ENCODE data around the gene NOTCH1. TPM values are rescaled to one million over a fixed set of nuclear protein-coding genes. Genes with fewer than 3 reads are reported as not detected.

NOTCH1 gene
- total RNA-seq, 3 donors from 2014 or later (not counting 1 experiment from before 2014, with no cell fraction given) = 126 to 228 (median 192) TPM

DNA sequence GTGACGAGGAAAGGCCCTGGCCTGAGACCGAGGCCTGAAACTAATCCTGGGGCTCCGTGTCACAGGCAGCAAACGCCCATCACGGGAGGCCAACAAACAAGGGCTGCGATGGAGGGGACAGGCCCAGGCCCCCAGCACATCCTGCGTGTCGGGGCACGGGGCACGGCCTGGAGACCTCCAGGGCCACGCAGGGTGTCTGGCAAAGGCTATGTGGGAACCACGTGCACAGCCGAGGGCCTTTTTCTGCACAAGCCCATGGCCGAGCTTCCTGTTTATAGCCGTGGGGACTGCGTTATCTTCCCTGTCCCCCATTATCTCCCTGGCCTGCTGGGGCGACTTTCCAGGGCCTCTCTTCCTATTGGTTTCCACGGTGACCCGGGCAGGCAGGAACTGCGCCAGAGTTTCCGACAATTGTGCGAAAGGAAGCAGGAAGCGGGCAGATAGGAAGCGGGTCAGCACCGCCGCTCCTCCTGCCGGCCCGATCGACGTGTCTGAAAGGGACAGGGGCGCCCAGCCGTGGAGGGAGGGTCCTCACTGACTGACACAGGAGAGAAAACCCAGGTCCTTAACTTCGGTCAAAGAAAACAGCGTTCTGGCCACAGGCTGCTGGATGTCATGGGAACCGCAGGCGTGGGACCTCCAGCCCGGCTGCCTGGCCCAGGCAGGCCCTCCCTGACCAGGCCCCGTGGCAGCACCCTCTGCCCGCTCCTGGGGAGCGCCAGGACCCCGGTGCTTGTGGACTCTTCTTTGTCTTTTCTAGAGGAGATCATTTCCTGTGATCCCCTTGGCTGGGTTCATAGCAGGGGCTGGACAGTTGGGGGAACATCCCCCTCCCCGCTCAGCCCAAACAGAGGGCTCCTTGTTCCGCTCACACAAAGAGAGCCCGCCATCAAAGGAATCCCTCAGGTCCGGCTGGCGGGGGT is 33.9 kb downstream of the NOTCH1 start:
- H3K4me1 ChIP-seq (ENCODE audit: control insufficient read depth, insufficient read depth, low read length) = no peaks in the 10 kb centered on the region
- Mint-ChIP-seq H3K9me3 (no peaks in the 10 kb centered on the region), H3K27me3 (ENCODE audit: low read depth in 2 of 2) (no peaks in the 10 kb centered on the region), H3K4me1 (no peaks in the 10 kb centered on the region), H3K36me3 (no peaks in the 10 kb centered on the region), H3K4me3 (no peak overlapping the region), H3K27ac (no peak overlapping the region)
- H3K36me3 ChIP-seq (ENCODE audit: control insufficient read depth, insufficient read depth, low read length) = peaks cover 96% of the 10 kb centered on the region
- ATAC-seq = no peak
- TF ChIP-seq, protein P1, sequence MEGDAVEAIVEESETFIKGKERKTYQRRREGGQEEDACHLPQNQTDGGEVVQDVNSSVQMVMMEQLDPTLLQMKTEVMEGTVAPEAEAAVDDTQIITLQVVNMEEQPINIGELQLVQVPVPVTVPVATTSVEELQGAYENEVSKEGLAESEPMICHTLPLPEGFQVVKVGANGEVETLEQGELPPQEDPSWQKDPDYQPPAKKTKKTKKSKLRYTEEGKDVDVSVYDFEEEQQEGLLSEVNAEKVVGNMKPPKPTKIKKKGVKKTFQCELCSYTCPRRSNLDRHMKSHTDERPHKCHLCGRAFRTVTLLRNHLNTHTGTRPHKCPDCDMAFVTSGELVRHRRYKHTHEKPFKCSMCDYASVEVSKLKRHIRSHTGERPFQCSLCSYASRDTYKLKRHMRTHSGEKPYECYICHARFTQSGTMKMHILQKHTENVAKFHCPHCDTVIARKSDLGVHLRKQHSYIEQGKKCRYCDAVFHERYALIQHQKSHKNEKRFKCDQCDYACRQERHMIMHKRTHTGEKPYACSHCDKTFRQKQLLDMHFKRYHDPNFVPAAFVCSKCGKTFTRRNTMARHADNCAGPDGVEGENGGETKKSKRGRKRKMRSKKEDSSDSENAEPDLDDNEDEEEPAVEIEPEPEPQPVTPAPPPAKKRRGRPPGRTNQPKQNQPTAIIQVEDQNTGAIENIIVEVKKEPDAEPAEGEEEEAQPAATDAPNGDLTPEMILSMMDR (IDR thresholded peaks at IDR 0.05) = no peak
- intact Hi-C loops (cut with micrococcal nuclease) = no loop called here
- no peak overlapping the region for H3K4me3 ChIP-seq (ENCODE audit: low read length)
- 96% methylated on average over 46 of the region's 46 CpGs for WGBS (ENCODE audit: insufficient coverage)
- H3K27ac ChIP-seq (ENCODE audit: low read length) = no peak overlapping the region
- DNase-seq = no peak
- no peaks in the 10 kb centered on the region for H3K27me3 ChIP-seq (ENCODE audit: control insufficient read depth, insufficient read depth, low read length)
- no peaks in the 10 kb centered on the region for H3K9me3 ChIP-seq (ENCODE audit: control insufficient read depth, insufficient read depth, low read length)

DNA sequence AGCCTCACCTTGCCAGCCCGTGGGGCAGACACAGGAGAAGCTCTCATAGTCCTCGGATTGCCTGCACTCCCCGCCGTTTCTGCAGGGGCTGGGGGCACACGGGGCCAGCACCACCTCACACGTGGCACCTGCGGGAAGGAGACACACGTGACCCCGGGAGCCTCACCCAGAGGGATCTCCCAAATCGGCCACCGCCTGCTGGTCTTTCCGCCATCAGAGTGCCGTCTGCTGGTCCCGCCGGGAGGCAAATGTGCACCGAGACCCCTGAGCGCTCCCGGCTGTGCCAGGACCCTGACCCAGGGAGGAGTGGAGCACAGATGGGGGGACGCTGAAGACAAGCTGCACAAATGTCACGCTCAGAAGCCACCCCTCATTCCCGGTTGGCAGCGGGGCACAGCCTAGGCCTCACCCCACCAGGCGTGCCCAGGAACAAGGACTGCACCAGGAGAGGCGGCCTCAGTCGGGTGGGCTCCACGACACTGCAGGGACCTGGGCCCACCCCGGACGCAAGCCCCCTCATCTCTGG is 34.6 kb downstream of the NOTCH1 start:
- Mint-ChIP-seq H3K36me3 (no peaks in the 10 kb centered on the region), H3K4me1 (no peaks in the 10 kb centered on the region), H3K4me3 (no peak overlapping the region), H3K9me3 (no peaks in the 10 kb centered on the region), H3K27ac (no peak overlapping the region), H3K27me3 (ENCODE audit: low read depth in 2 of 2) (no peaks in the 10 kb centered on the region)
- TF ChIP-seq, protein P1 (IDR thresholded peaks at IDR 0.05) = no peak
- 96% methylated on average over 28 of the region's 28 CpGs for WGBS (ENCODE audit: insufficient coverage)
- Histone ChIP-seq H3K4me1 (ENCODE audit: control insufficient read depth, insufficient read depth, low read length) (peaks cover 5% of the 10 kb centered on the region), H3K4me3 (ENCODE audit: low read length) (no peak overlapping the region), H3K36me3 (ENCODE audit: control insufficient read depth, insufficient read depth, low read length) (peaks cover 98% of the 10 kb centered on the region), H3K9me3 (ENCODE audit: control insufficient read depth, insufficient read depth, low read length) (no peaks in the 10 kb centered on the region), H3K27me3 (ENCODE audit: control insufficient read depth, insufficient read depth, low read length) (no peaks in the 10 kb centered on the region), H3K27ac (ENCODE audit: low read length) (no peak overlapping the region)
- intact Hi-C loops (cut with micrococcal nuclease) = no loop called here
- ATAC-seq (no peak), DNase-seq (no peak)

DNA sequence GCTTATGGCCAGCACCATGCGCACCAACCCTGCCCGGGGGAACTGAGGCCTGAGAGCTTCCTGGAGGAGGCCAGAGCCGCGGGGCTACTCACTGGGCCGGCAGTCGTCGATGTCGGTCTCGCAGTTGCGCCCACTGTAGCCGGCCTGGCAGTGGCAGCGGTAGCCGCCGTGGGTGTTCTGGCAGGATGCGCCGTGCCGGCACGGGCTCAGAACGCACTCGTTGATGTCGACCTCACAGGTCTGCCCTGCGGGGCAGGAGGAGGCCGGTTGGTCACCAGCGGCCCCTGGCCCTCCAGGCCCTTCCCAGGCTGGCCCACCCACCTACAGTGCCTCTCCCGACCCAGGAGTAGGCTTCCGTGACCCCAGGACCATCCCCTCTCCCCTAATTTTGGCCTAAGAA is 35.3 kb downstream of the NOTCH1 start:
- no peak for DNase-seq
- H3K27me3 Mint-ChIP-seq (ENCODE audit: low read depth in 2 of 2) = no peaks in the 10 kb centered on the region
- no peak overlapping the region for H3K4me3 Mint-ChIP-seq
- Histone ChIP-seq H3K36me3 (ENCODE audit: control insufficient read depth, insufficient read depth, low read length) (peaks cover 98% of the 10 kb centered on the region), H3K4me1 (ENCODE audit: control insufficient read depth, insufficient read depth, low read length) (peaks cover 11% of the 10 kb centered on the region), H3K27me3 (ENCODE audit: control insufficient read depth, insufficient read depth, low read length) (no peaks in the 10 kb centered on the region), H3K9me3 (ENCODE audit: control insufficient read depth, insufficient read depth, low read length) (no peaks in the 10 kb centered on the region), H3K27ac (ENCODE audit: low read length) (no peak overlapping the region), H3K4me3 (ENCODE audit: low read length) (no peak overlapping the region)
- no peak overlapping the region for H3K27ac Mint-ChIP-seq
- intact Hi-C loops (cut with micrococcal nuclease) = no loop called here
- H3K4me1 Mint-ChIP-seq = no peaks in the 10 kb centered on the region
- TF ChIP-seq, protein P1 (IDR thresholded peaks at IDR 0.05) = no peak
- ATAC-seq = no peak
- H3K9me3 Mint-ChIP-seq = no peaks in the 10 kb centered on the region
- 94% methylated on average over 26 of the region's 26 CpGs for WGBS (ENCODE audit: insufficient coverage)
- H3K36me3 Mint-ChIP-seq = no peaks in the 10 kb centered on the region
